Activated T-cell treated with anti-CD3 and anti-CD28 coated beads, Interleukin-2, amount 50 U/mL, for 24 hours (primary cell): ENCODE data around the gene BRWD1.

ENCODE experiments used
- DNase-seq: peaks from one replicate; pipeline ENCODE4 v3.0.0-alpha.2; 2020
- H3K27ac Mint-ChIP-seq: 2 replicates; pipeline ENCODE4 v1.8.0; 2020; ENCODE audit warnings: mild to moderate bottlenecking, mixed read lengths
- H3K27me3 Mint-ChIP-seq: 2 replicates; pipeline ENCODE4 v1.8.0; 2020; ENCODE audit warnings: mixed read lengths
- H3K36me3 Mint-ChIP-seq: 2 replicates; pipeline ENCODE4 v1.8.0; 2020; ENCODE audit warnings: low read depth, mixed read lengths
- H3K4me1 Mint-ChIP-seq: 2 replicates; pipeline ENCODE4 v1.8.0; 2020; ENCODE audit warnings: low read depth, mixed read lengths
- H3K4me3 Mint-ChIP-seq: 2 replicates; pipeline ENCODE4 v1.8.0; 2020; ENCODE audit warnings: mild to moderate bottlenecking, moderate library complexity, mixed read lengths
- H3K9me3 Mint-ChIP-seq: 2 replicates; pipeline ENCODE4 v1.8.0; 2020; ENCODE audit warnings: mixed read lengths

Gene BRWD1

DNA sequence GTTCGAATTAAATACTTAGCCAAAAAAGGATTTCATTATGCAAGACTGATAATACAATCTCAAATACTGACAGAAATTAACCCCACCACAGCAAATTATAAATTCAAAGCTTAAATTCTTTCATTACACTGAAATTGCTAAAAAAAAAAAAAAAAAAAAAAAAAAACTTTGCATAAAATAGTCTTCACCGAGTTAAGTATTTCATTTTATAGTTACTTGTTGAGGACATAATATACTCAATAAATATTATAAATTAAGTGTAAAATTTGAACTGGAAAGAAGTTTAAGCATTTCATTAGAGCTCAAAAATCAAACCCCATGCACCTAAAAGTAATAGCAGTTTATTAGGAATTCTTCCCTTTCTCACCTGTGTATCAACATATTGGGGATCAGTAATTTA is 128.3 kb downstream of the BRWD1 start:
- no peak overlapping the region for H3K4me3 Mint-ChIP-seq
- H3K9me3 Mint-ChIP-seq, result no peaks in the 10 kb centered on the region
- peaks cover 70% of the 10 kb centered on the region for H3K4me1 Mint-ChIP-seq
- H3K27me3 Mint-ChIP-seq, result no peaks in the 10 kb centered on the region
- peaks cover 34% of the 10 kb centered on the region for H3K36me3 Mint-ChIP-seq
- H3K27ac Mint-ChIP-seq, result no peak overlapping the region
- DNase-seq, result no peak

- Mint-ChIP-seq H3K9me3 (no peaks in the 10 kb centered on the region), H3K27me3 (no peaks in the 10 kb centered on the region), H3K4me3 (peak overlapping the region; percentile 98), H3K27ac (peak overlapping the region; percentile 97), H3K4me1 (peaks cover 69% of the 10 kb centered on the region), H3K36me3 (peaks cover 41% of the 10 kb centered on the region)
- no peak for DNase-seq
Observed at GRCh38 chr21:39184050-39184980, 129.1 kb downstream of the BRWD1 start.

DNA sequence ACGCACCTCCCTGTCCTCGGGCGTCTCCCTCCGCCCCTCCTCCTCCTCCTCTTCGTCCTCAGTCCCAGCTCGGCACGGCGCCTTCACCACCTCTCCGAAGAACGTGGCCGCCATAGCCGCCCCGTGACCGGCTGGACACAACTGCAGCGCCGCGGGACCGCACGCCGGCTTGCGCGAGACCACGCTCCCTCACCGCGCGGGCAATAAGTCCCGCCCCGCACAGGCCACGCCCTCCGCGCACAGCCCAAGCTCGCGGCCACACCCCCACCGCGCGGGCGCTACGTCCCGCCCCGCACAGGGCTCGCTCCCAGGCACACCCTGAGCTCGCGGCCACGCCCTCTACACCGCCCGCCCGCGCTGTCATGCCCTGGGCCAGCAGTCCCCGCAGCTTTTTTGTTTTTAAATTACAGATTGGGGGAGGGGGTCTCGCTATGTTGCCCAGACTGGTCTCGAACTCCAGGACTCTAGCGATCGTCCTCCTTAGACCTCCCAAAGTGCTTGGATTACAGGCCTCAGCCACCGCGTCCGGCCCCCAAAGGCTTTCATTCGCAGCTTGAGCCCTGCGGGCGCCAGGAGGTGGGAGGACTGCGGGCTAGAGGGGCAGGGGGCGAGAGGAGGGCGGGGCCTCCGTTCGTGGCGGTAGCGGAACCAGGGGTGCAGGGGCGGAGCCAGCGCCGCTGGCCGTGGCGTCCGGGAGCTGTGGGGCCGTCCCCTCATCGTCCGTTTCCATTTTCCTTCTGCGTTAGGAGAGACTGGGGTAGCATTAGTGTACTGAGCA is 130.0 kb downstream of the BRWD1 start, which contains the start of gene PSMG1:
PSMG1 (minus strand) TSS at position 180 of the 778 bp plus-strand sequence; CDS start at position 114, 66 bp downstream.
- H3K36me3 Mint-ChIP-seq, result peaks cover 49% of the 10 kb centered on the region
- DNase-seq, result peak; percentile 98
- peaks cover 67% of the 10 kb centered on the region for H3K4me1 Mint-ChIP-seq
- H3K27ac Mint-ChIP-seq, result peak within 1 kb of the TSS; percentile 97
- no peaks in the 10 kb centered on the region for H3K27me3 Mint-ChIP-seq
- H3K4me3 Mint-ChIP-seq, result peak within 1 kb of the TSS; percentile 98
- no peaks in the 10 kb centered on the region for H3K9me3 Mint-ChIP-seq

DNA sequence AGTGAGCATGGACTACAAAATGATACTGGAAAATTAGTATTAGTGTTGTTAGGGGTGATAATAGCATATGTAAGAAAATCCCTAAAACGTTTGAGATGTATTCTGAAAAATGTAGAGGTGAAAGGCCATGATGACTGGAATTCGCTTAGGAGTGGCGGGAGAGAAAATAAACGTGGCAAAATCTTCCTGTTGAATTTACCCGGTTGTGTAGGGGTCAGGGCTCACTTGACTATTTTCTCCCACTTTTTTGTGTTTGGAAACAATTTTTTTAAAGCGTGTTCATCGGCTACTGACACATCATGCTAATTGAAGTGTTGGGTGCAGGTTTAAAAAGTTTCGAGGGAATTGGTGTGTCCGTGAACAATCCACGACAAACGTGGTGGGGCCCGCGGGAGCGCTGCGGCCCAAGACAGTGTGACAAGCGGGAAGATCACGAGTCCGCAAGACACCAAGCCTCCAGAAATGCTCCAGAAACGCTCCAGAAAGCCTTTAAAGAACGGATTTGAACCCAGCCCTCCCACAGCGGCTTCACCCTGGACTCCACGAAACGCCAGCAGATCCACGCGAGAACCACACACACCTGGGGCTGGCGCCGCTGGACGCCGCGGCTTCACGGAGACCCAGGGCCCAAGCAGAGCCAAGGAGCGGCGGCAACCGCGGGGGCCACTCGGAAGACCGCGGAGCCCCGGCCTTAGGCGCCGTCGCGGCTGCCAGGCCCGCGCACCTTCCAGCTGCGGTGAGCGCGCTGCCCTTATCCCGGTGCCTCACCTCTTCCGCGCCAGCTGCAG is 130.8 kb downstream of the BRWD1 start:
- H3K4me1 Mint-ChIP-seq, result peaks cover 63% of the 10 kb centered on the region
- peaks cover 55% of the 10 kb centered on the region for H3K36me3 Mint-ChIP-seq
- H3K4me3 Mint-ChIP-seq, result peak overlapping the region; percentile 98
- peak overlapping the region; percentile 97 for H3K27ac Mint-ChIP-seq
- DNase-seq, result no peak
- H3K27me3 Mint-ChIP-seq, result no peaks in the 10 kb centered on the region
- H3K9me3 Mint-ChIP-seq, result no peaks in the 10 kb centered on the region

DNA sequence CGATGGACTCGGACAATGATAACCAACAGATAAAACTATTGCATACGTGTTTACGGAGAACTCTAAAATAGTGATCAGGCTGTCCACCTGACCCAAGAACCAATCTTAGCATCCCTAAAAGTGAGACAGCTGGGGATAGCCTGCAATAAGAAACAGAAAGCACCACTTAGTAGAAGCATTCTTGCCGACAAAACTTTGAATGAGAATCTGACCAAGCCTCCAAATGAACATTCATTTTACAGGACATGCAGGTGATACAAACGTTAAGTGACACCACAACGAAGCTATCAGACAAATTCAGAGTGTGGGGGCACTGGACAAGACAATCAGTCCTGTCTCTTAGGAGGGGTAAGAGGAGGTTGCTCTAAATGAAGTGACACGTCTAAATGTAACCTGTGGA is 131.4 kb downstream of the BRWD1 start:
- Mint-ChIP-seq H3K4me1 (peaks cover 56% of the 10 kb centered on the region), H3K27ac (peak overlapping the region; percentile 97), H3K27me3 (no peaks in the 10 kb centered on the region), H3K9me3 (no peaks in the 10 kb centered on the region), H3K4me3 (peak overlapping the region; percentile 98), H3K36me3 (peaks cover 58% of the 10 kb centered on the region)
- DNase-seq, result no peak

DNA sequence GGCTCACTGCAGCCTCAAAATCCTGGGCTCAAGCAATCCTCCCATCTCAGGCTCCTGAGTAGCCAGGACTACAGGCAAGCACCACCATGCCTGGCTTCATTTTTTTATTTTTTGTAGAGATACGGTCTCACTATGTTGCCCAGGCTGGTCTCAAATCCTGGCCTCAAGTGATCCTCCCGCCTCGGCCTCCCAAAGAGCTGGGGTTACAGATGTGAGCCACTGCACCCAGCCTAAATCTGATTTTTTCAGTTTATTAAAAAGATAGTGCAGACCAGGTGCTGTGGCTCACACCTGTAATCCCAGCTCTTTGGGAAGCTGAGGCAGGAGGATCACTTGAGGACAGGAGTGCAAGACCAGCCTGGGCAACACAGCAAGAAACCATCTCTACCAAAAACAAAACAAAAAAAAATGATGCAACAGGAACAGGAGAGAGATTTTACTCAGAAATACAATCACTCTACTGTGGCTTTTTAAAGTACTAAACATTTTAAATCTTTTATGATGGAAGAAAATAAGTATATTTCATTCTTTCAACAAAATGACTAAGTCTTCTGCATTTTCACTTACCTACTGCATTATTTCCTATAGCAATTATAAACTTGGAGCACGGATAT is 132.1 kb downstream of the BRWD1 start:
- peak overlapping the region; percentile 97 for H3K27ac Mint-ChIP-seq
- peaks cover 64% of the 10 kb centered on the region for H3K36me3 Mint-ChIP-seq
- no peak for DNase-seq
- H3K4me1 Mint-ChIP-seq, result peaks cover 53% of the 10 kb centered on the region
- H3K9me3 Mint-ChIP-seq, result no peaks in the 10 kb centered on the region
- H3K27me3 Mint-ChIP-seq, result no peaks in the 10 kb centered on the region
- H3K4me3 Mint-ChIP-seq, result peak overlapping the region; percentile 98

DNA sequence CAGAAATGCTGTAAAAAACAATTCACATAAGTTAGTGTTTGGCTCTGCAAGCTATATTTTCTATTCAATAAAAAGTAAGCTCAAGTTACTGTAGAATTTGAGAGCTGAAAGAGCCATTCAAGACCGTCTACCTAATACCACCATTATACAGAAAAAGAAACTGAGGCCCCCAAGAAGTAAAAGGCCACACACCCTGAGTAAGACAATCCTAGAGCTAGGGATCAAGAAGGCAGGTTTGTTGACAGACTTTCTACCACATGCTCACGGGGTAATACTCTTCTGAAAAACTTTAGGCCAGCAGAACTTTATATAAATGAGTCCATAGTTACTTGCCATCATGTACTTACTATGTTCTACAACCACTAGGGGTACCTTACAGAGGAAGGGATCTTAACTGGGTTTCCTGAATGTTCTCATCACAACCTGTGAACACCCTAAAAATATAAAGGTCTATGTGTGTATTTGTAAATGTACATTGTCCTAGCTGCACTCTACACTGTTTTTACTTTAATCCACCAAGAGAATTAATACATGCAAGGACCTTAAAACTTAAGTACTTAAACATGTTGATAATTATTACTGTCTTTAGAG is 132.9 kb downstream of the BRWD1 start:
- no peaks in the 10 kb centered on the region for H3K27me3 Mint-ChIP-seq
- DNase-seq, result no peak
- peaks cover 57% of the 10 kb centered on the region for H3K4me1 Mint-ChIP-seq
- no peaks in the 10 kb centered on the region for H3K9me3 Mint-ChIP-seq
- H3K27ac Mint-ChIP-seq, result peak overlapping the region; percentile 32
- H3K4me3 Mint-ChIP-seq, result peak overlapping the region; percentile 53
- peaks cover 72% of the 10 kb centered on the region for H3K36me3 Mint-ChIP-seq

- no peaks in the 10 kb centered on the region for H3K27me3 Mint-ChIP-seq
- H3K4me3 Mint-ChIP-seq, result no peak overlapping the region
- no peak overlapping the region for H3K27ac Mint-ChIP-seq
- no peak for DNase-seq
- H3K9me3 Mint-ChIP-seq, result no peaks in the 10 kb centered on the region
- H3K4me1 Mint-ChIP-seq, result peaks cover 44% of the 10 kb centered on the region
- peaks cover 85% of the 10 kb centered on the region for H3K36me3 Mint-ChIP-seq
Observed at GRCh38 chr21:39178421-39178820, 135.0 kb downstream of the BRWD1 start.

- no peak for DNase-seq
- H3K9me3 Mint-ChIP-seq, result no peaks in the 10 kb centered on the region
- H3K4me3 Mint-ChIP-seq, result no peak overlapping the region
- peaks cover 32% of the 10 kb centered on the region for H3K4me1 Mint-ChIP-seq
- H3K27me3 Mint-ChIP-seq, result no peaks in the 10 kb centered on the region
- peaks cover 86% of the 10 kb centered on the region for H3K36me3 Mint-ChIP-seq
- peak overlapping the region; percentile 10 for H3K27ac Mint-ChIP-seq
Observed at GRCh38 chr21:39176271-39176709, 137.1 kb downstream of the BRWD1 start.

DNA sequence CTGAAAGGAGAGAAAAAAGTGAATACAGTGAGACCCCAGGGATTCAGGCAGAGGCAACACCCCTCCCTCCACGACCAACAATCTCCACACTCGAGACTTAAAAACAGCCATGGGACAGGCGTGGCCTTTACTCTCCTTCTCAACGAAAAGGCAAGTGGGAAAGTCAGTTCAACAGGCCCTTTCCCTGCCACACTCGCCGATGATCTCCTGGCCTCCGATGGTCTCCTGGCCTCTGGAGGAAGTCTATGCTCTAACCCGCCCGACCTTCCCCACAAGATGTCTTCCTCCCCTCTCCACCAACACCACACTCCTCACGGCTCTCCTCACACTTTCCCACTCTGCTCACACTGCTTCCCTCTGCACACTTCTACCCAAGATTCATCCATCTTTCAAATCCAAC is 137.8 kb downstream of the BRWD1 start:
- Mint-ChIP-seq H3K36me3 (peaks cover 87% of the 10 kb centered on the region), H3K9me3 (no peaks in the 10 kb centered on the region), H3K27me3 (no peaks in the 10 kb centered on the region), H3K4me3 (no peak overlapping the region), H3K27ac (peak overlapping the region; percentile 4), H3K4me1 (peaks cover 30% of the 10 kb centered on the region)
- DNase-seq, result no peak

DNA sequence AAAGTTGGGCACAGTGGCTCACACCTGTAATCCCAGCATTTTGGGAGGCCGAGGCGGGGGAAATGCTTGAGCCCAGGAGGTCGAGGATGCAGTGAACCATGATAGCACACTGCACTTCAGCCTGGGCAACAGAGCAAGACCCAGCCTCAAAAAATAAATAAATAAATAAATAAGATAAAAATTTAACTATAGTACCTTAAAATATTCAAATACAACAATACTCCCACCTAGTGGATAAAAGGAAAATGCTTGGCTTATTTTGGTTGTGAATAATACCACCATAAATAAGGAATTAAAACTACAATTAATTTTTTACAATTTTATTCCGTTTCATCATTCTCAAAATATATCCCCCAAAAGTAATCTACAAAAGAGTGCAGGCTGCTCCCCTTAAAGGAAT is 138.3 kb downstream of the BRWD1 start:
- peaks cover 25% of the 10 kb centered on the region for H3K4me1 Mint-ChIP-seq
- H3K27me3 Mint-ChIP-seq, result no peaks in the 10 kb centered on the region
- H3K36me3 Mint-ChIP-seq, result peaks cover 86% of the 10 kb centered on the region
- H3K27ac Mint-ChIP-seq, result no peak overlapping the region
- H3K4me3 Mint-ChIP-seq, result no peak overlapping the region
- DNase-seq, result no peak
- no peaks in the 10 kb centered on the region for H3K9me3 Mint-ChIP-seq

DNA sequence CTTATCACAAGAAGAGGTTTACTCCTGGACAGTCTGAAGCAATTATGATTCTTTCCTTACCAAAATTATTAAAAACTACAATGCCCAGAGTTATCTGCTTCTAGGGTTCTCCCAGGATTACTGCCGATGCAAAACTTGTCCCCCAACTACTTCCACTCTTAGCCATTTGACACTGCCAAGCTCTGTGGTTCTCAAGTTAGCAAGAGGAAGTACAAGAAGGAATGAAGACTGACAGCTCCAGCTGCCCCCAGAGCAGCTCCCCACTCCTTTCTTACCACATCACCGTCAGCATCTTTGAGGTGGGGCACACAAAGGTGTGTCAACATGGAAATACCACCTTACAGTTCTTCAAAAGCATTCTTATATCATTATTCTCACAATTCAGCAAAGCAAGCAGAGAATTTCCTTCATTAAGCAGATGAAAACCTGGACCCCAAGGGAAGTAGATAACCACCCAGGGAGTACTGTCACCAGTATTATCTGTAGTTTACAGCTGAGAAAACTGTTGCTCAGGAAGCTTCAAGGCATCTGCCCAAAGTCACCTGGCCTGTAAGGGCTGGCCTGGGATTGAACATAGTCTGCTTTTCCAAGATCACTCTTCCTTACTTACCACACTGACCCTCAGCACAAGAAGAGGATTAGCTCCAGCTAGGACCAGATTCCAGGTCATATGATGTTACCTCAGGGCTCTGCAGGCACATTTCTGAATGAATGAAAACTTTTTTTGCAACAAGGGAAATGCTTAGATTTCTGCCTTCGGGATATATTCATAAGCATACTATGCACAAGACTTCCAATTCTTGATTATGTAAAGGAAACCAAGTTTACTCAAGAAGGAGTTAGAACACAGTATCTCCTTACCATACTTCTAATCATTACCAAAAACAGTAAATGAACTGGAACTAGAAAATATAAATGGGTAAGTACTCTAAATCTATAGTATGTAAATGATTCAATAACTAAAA is 139.4 kb downstream of the BRWD1 start:
- no peaks in the 10 kb centered on the region for H3K9me3 Mint-ChIP-seq
- H3K36me3 Mint-ChIP-seq, result peaks cover 87% of the 10 kb centered on the region
- DNase-seq, result no peak
- H3K4me3 Mint-ChIP-seq, result no peak overlapping the region
- no peaks in the 10 kb centered on the region for H3K27me3 Mint-ChIP-seq
- peaks cover 16% of the 10 kb centered on the region for H3K4me1 Mint-ChIP-seq
- H3K27ac Mint-ChIP-seq, result peak overlapping the region; percentile 47

DNA sequence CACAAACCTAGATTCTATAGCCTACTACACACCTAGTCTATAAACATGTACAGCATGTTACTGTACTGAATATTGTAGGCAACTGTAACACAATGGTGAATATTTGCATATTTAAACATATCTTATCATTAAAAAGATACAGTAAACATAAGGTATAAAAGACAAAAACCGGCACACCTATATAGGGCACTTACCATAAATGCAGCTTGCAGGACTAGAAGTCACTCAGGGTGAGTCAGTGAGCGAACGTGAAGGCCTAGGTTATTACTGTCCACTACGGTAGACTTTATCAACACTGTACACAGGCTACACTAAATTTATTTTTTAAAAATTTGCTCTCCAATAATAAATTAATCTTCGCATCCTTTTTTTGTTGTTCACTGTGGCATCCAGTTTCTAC is 143.5 kb downstream of the BRWD1 start:
- Mint-ChIP-seq H3K4me1 (no peaks in the 10 kb centered on the region), H3K27me3 (no peaks in the 10 kb centered on the region), H3K27ac (no peak overlapping the region), H3K9me3 (peaks cover 7% of the 10 kb centered on the region), H3K4me3 (no peak overlapping the region), H3K36me3 (peaks cover 60% of the 10 kb centered on the region)
- DNase-seq, result no peak
